Stimulated activated CD8-positive, alpha-beta memory T cell treated with anti-CD3 and anti-CD28 coated beads, Interleukin-7, amount 100 ng/mL, for 1 hour (primary cell): ENCODE results near the gene OR8K3.

ENCODE experiments used
- DNase-seq, 2 donors: peaks; one replicate each; pipeline ENCODE4 v3.0.0-alpha.2; 2020; ENCODE audit warnings: low read depth in 2 of 2

OR8K3 gene

DNA sequence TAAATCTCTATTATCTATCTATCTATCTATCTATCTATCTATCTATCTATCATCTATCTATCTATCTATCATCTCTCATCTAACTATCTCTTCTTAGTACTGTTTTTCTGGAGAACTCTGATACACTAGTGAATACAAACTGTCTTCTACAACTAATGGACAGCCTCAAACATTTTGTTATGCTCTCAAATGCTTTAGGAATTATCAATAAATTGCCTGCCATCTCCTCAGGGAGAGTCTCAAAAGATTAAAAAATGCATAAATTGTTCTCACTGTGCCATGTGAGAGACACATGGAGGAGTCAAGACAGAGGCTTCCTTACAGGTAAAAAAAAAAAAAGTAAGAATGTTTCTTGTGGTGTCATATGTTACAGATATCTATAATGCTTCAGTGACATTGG is at the start of gene OR8K3:
Gene OR8K3, plus strand, starts transcription at position 301 of the 400 bp plus-strand sequence. CDS start 3,163 bp downstream, outside the sequence.
- no peak for DNase-seq

DNA sequence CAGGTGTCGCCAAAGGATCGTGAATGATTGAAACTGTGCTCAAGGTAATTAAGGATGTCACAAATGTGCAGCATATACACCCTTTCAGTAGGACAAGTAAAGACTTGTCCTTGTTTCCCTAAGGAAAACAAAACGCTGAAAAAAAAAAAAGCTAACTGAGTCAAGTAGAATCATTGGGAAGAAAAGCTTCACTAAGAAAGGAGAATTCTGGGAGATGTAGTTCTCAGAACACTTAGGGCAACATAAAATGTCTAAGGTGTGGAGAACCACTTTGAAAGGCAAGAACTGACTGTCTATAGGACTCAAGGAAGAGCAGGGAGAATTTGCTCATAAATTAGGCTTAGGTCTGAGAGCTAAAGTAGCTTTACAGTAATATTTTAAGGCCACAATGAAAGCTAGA is 43.9 kb upstream of the OR8K3 start:
- DNase-seq: no peak

- DNase-seq: no peak
Measured at GRCh38 chr11:56273854-56274253, 41.1 kb upstream of the OR8K3 start, which contains the start of gene OR5T1. OR5T1 (plus strand) TSS chr11:56274154; CDS start chr11:56275639, 1,485 bp downstream.

GRCh38 chr11:56292154-56292553 is 22.8 kb upstream of the OR8K3 start, which contains the start of gene OR8H1:
OR8H1 (minus strand) TSS chr11:56292254; CDS start chr11:56291062, 1,192 bp downstream.
- DNase-seq: no peak

DNA sequence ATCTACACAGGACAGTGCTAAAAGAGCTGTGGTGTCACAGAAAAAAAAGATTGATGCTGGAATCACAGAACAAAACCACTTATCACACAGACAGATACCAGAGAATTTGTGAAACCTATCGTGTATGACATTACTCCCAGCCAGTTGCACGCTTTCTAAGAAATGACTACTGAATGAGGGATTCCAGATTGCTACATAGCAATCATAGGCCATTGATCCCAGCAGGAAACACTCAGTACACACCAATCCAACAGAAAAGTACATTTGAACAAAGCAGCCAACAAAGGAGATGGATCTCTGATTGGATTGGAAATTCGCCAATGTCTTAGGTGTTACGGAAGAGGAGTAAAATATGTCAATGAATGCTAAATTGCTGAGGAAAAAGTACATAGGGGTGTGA is 18.0 kb upstream of the OR8K3 start:
- DNase-seq: no peak

DNA sequence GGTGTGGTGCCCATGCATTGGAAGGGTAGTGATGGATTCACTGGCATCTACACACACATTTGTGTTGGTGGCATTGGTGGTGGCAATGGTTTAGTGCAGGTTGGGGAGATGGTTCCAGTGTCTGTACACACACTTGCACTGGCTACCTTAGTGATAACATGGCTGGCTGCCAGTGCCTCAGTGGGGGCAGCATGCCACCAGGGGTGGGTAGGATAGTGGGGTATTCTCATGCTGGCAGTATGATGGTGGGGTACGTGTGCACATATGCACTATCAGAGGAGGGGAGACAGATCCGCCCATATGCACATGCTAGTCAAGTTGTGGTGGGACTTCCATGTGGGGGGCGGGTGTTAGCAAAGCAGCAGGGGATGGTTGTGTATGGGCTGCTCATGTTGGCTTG is 7.1 kb upstream of the OR8K3 start:
- no peak for DNase-seq

DNA sequence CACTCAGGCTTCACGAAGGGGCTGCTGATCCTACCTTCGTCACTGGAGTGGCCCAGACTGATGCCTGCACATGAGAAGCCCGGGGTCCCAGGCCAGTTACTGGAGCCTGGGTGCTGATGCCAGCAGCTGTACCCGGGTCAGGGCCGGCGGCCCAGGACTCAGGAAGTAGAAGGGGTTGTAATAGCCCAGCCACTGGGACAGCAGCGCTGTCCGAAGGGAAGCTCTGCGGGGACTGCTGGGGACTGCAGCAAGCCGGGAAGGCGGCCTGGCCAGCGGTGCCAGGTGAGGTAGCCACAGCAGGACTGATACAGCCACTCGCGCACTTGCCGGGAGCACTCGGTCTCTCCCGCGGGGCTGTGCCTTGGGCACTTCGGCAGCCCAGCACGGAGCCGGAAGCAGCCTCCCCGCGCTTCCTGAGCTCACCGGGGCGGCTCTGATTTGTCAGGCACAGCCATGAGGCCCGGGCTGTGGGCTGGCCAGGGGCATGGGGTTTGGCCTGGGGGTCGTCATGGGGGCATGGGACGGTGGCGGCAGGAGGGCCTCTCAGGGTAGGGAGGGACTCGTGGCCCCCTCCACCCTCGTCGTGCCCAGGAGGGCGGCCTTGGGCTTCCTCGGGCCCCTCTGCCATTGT is 17.0 kb downstream of the OR8K3 start:
- DNase-seq: no peak

- no peak for DNase-seq
Measured at GRCh38 chr11:56333156-56333555, 18.2 kb downstream of the OR8K3 start.

GRCh38 chr11:56340289-56340688 is 25.3 kb downstream of the OR8K3 start:
- DNase-seq: no peak

DNA sequence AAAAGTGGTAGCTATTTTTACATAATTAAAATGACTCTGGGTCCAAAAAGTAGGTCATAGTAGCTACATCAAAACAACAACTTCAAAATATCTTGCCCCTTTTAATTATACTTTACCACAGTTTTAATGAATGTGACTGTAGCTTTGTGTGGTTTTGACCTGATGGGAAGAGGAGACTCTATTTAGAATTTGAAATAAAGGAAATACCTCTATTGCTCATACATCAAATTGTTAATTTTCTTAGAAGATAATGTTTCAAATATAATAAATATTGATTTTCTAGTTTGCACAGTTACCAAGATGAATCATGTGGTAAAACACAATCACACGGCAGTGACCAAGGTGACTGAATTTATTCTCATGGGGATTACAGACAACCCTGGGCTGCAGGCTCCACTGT is 30.8 kb downstream of the OR8K3 start, which contains the start of gene OR8K1:
Gene OR8K1, plus strand, starts transcription at position 301 of the 400 bp plus-strand sequence. Its CDS starts 0 bp downstream, at position 301.
- DNase-seq: no peak

- DNase-seq: no peak
Measured at GRCh38 chr11:56353991-56354390, 39.0 kb downstream of the OR8K3 start, which contains the start of gene OR8J1. OR8J1 (plus strand) TSS chr11:56354291; CDS start chr11:56360247, 5,956 bp downstream.
